HEK293 (cell line): ENCODE data around the gene UBE2Q1.

Experiments used
- CTCF ChIA-PET: fragments of 350-600 bp; formaldehyde crosslinking; extraction: SDS; loops from one replicate; lab custom pipeline; 2021; ENCODE audit warnings: antibody characterized with exemption; lab: Yijun Ruan, JAX
- POLR2A ChIA-PET: fragments of 300-600 bp; formaldehyde crosslinking; extraction: SDS; loops from one replicate; lab custom pipeline; 2020; ENCODE audit warnings: antibody characterized with exemption, inconsistent platforms; lab: Yijun Ruan, JAX
- H3K27ac ChIP-seq: fragments of 200-500 bp; sonication (Bioruptor generic); 2 replicates; pipeline ENCODE4 v1.5.1; 2014; ENCODE audit warnings: low read depth, low read length, control low read depth, inconsistent platforms; ENCODE audit errors: extremely low read depth
- H3K36me3 ChIP-seq, 2 experiments: fragments of 200-500 bp in 1 of 2; sonication (Bioruptor generic) in 1 of 2; 1 replicate in 1 of 2; 2 replicates in 1 of 2; pipeline ENCODE4 v1.5.1; 2014 to 2017; ENCODE audit warnings: inconsistent platforms in 2 of 2, low read length in 2 of 2; ENCODE audit not compliant: control insufficient read depth in 2 of 2, insufficient read depth in 1 of 2
- H3K4me1 ChIP-seq: fragments of 200-500 bp; sonication (Bioruptor generic); 2 replicates; pipeline ENCODE4 v1.5.1; 2014; ENCODE audit warnings: mild to moderate bottlenecking, low read length, inconsistent platforms; ENCODE audit not compliant: control insufficient read depth, insufficient read depth
- H3K4me3 ChIP-seq: 2 replicates; pipeline ENCODE4 v1.5.1; 2011; ENCODE audit warnings: low read depth, mild to moderate bottlenecking, control low read depth, low read length, moderate library complexity
- H3K9me3 ChIP-seq: fragments of 200-500 bp; sonication (Bioruptor generic); 2 replicates; pipeline ENCODE4 v1.5.1; 2014; ENCODE audit warnings: low read depth, low read length, inconsistent platforms; ENCODE audit not compliant: control insufficient read depth, insufficient read depth
- BCL11A ChIP-seq: fragments of 450-650 bp; formaldehyde crosslinking; IDR thresholded peaks from 2 replicates; pipeline ENCODE4 v1.5.1; 2016; ENCODE audit warnings: low read depth, missing biosample characterization, missing genetic modification characterization
- CTCF ChIP-seq: fragments of 450-650 bp; formaldehyde crosslinking; IDR thresholded peaks from 2 replicates; pipeline ENCODE4 v1.5.1; 2016; ENCODE audit warnings: missing biosample characterization, missing genetic modification characterization
- GLIS1 ChIP-seq: fragments of 450-650 bp; formaldehyde crosslinking; IDR thresholded peaks from 2 replicates; pipeline ENCODE4 v1.5.1; 2016; ENCODE audit warnings: missing biosample characterization, missing genetic modification characterization
- HIC1 ChIP-seq: fragments of 450-650 bp; formaldehyde crosslinking; IDR thresholded peaks from 2 replicates; pipeline ENCODE4 v1.5.1; 2016; ENCODE audit warnings: missing biosample characterization, missing genetic modification characterization
- KLF17 ChIP-seq: fragments of 450-650 bp; formaldehyde crosslinking; IDR thresholded peaks from 2 replicates; pipeline ENCODE4 v1.5.1; 2016; ENCODE audit warnings: missing biosample characterization, missing genetic modification characterization
- PBX3 ChIP-seq: sonication (generic); formaldehyde crosslinking; IDR thresholded peaks from 2 replicates; pipeline ENCODE4 v1.8.1; 2022; ENCODE audit warnings: mild to moderate bottlenecking, moderate library complexity, missing genetic modification reagents
- SP7 ChIP-seq: fragments of 450-650 bp; formaldehyde crosslinking; IDR thresholded peaks from 2 replicates; pipeline ENCODE4 v1.5.1; 2016; ENCODE audit warnings: missing biosample characterization, missing genetic modification characterization
- WT1 ChIP-seq: fragments of 450-650 bp; formaldehyde crosslinking; IDR thresholded peaks from 2 replicates; pipeline ENCODE4 v1.5.1; 2016; ENCODE audit warnings: missing biosample characterization, missing genetic modification characterization
- ZBTB8A ChIP-seq: fragments of 450-650 bp; formaldehyde crosslinking; IDR thresholded peaks from 2 replicates; pipeline ENCODE4 v1.5.1; 2016; ENCODE audit warnings: missing biosample characterization, missing genetic modification characterization
- ZFP3 ChIP-seq: fragments of 450-650 bp; formaldehyde crosslinking; IDR thresholded peaks from 2 replicates; pipeline ENCODE4 v1.5.1; 2016; ENCODE audit warnings: low read depth, missing biosample characterization, missing genetic modification characterization
- ZFP69B ChIP-seq: fragments of 450-650 bp; formaldehyde crosslinking; IDR thresholded peaks from 2 replicates; pipeline ENCODE4 v1.5.1; 2016; ENCODE audit warnings: missing biosample characterization, missing genetic modification characterization
- ZNF10 ChIP-seq: fragments of 450-650 bp; formaldehyde crosslinking; IDR thresholded peaks from 2 replicates; pipeline ENCODE4 v1.5.1; 2017; ENCODE audit warnings: missing biosample characterization, missing genetic modification characterization
- ZNF121 ChIP-seq: fragments of 450-650 bp; formaldehyde crosslinking; IDR thresholded peaks from 2 replicates; pipeline ENCODE4 v1.5.1; 2016; ENCODE audit warnings: missing biosample characterization, missing genetic modification characterization
- ZNF157 ChIP-seq: fragments of 450-650 bp; formaldehyde crosslinking; IDR thresholded peaks from 2 replicates; pipeline ENCODE4 v1.5.1; 2016; ENCODE audit warnings: missing biosample characterization, missing genetic modification characterization
- ZNF211 ChIP-seq: fragments of 450-650 bp; formaldehyde crosslinking; IDR thresholded peaks from 2 replicates; pipeline ENCODE4 v1.5.1; 2016; ENCODE audit warnings: low read depth, missing biosample characterization, missing genetic modification characterization
- ZNF23 ChIP-seq: fragments of 450-650 bp; formaldehyde crosslinking; IDR thresholded peaks from 2 replicates; pipeline ENCODE4 v1.5.1; 2016; ENCODE audit warnings: missing biosample characterization, missing genetic modification characterization, borderline replicate concordance
- ZNF354C ChIP-seq: fragments of 450-650 bp; formaldehyde crosslinking; IDR thresholded peaks from 2 replicates; pipeline ENCODE4 v1.5.1; 2016; ENCODE audit warnings: missing biosample characterization, missing genetic modification characterization, low read depth, borderline replicate concordance
- ZNF514 ChIP-seq: fragments of 450-650 bp; formaldehyde crosslinking; IDR thresholded peaks from 2 replicates; pipeline ENCODE4 v1.5.1; 2016; ENCODE audit warnings: missing biosample characterization, missing genetic modification characterization
- ZNF530 ChIP-seq: fragments of 450-650 bp; formaldehyde crosslinking; IDR thresholded peaks from 2 replicates; pipeline ENCODE4 v1.5.1; 2016; ENCODE audit warnings: low read depth, missing biosample characterization, missing genetic modification characterization
- ZNF558 ChIP-seq: fragments of 450-650 bp; formaldehyde crosslinking; IDR thresholded peaks from 2 replicates; pipeline ENCODE4 v1.5.1; 2016; ENCODE audit warnings: missing biosample characterization, missing genetic modification characterization
- ZNF610 ChIP-seq: fragments of 450-650 bp; formaldehyde crosslinking; IDR thresholded peaks from 2 replicates; pipeline ENCODE4 v1.5.1; 2016; ENCODE audit warnings: missing biosample characterization, missing genetic modification characterization, borderline replicate concordance
- ZNF624 ChIP-seq: fragments of 450-650 bp; formaldehyde crosslinking; IDR thresholded peaks from 2 replicates; pipeline ENCODE4 v1.5.1; 2017; ENCODE audit warnings: missing biosample characterization, missing genetic modification characterization
- ZNF654 ChIP-seq: fragments of 450-650 bp; formaldehyde crosslinking; IDR thresholded peaks from 2 replicates; pipeline ENCODE4 v1.5.1; 2016; ENCODE audit warnings: low read depth, missing biosample characterization, missing genetic modification characterization
- ZNF660 ChIP-seq: fragments of 450-650 bp; IDR thresholded peaks from 2 replicates; pipeline ENCODE4 v1.5.1; 2018; ENCODE audit warnings: missing biosample characterization, mild to moderate bottlenecking, missing genetic modification characterization
- ZNF768 ChIP-seq: fragments of 450-650 bp; formaldehyde crosslinking; IDR thresholded peaks from 2 replicates; pipeline ENCODE4 v1.5.1; 2018; ENCODE audit warnings: missing biosample characterization, mild to moderate bottlenecking, missing genetic modification characterization
- ZNF776 ChIP-seq: fragments of 450-650 bp; formaldehyde crosslinking; IDR thresholded peaks from 2 replicates; pipeline ENCODE4 v1.5.0; 2017; ENCODE audit warnings: missing biosample characterization, missing genetic modification characterization, borderline replicate concordance
- ZNF792 ChIP-seq: fragments of 450-650 bp; formaldehyde crosslinking; IDR thresholded peaks from 2 replicates; pipeline ENCODE4 v1.5.1; 2016; ENCODE audit warnings: missing biosample characterization, missing genetic modification characterization
- ZSCAN4 ChIP-seq: fragments of 450-650 bp; formaldehyde crosslinking; IDR thresholded peaks from 2 replicates; pipeline ENCODE4 v1.5.1; 2017; ENCODE audit warnings: missing biosample characterization, missing genetic modification characterization

UBE2Q1 gene

GRCh38 chr1:154565876-154566275 lies 7.4 kb upstream of the UBE2Q1 start:
- ChIA-PET POLR2A (no interaction called here), CTCF (interaction anchor here (0.7 to 1.0 kb wide), 2 partner anchors 496 to 519 kb away, joined by 3 read pairs; no protein-coding TSS in a partner anchor)
- no peaks in the 10 kb centered on the region for H3K36me3 ChIP-seq
- no peaks in the 10 kb centered on the region for H3K9me3 ChIP-seq
- TF ChIP-seq ZNF121 (tag by site-specific recombination) (0 out of 2 replicates have a peak, but pooled peaks have one; percentile 35), ZFP69B (tag by site-specific recombination) (no peak)
- no peaks in the 10 kb centered on the region for H3K4me1 ChIP-seq
- no peak overlapping the region for H3K4me3 ChIP-seq
- H3K27ac ChIP-seq = no peak overlapping the region

- no peaks in the 10 kb centered on the region for H3K9me3 ChIP-seq
- H3K36me3 ChIP-seq = peaks cover 0 to 20% of the 10 kb centered on the region in 2 experiments; a peak in 1 of 3 replicates
- POLR2A ChIA-PET = interaction anchor here (0.5 to 0.7 kb wide), 2 partner anchors 397 to 478 kb away, joined by 3 to 7 read pairs; partner anchors contain the start of gene PBXIP1
- peak overlapping the region; percentile 73 for H3K27ac ChIP-seq
- peak overlapping the region; percentile 81; the same call in 1 of the 2 replicates for H3K4me3 ChIP-seq
- no peaks in the 10 kb centered on the region for H3K4me1 ChIP-seq
- CTCF ChIA-PET = interaction anchor here (0.6 to 2.3 kb wide), 51 partner anchors 9 to 532 kb away, joined by 3 to 35 read pairs (median 4); partner anchors contain the start of gene KCNN3
- TF ChIP-seq ZNF792 (no peak), HIC1 (no peak; the same call in 1 of the 2 replicates), ZNF211 (tag by site-specific recombination) (no peak), ZNF768 (tag by site-specific recombination) (no peak), ZNF157 (tag by site-specific recombination) (no peak), ZNF558 (tag by site-specific recombination) (no peak), ZFP3 (tag by site-specific recombination) (no peak), BCL11A (tag by site-specific recombination) (no peak), ZNF654 (tag by site-specific recombination) (peak; percentile 97), GLIS1 (no peak), ZNF514 (no peak), CTCF (peak; percentile 91), PBX3 (CRISPR knock-in tag) (no peak), ZNF776 (tag by site-specific recombination) (no peak), ZSCAN4 (tag by site-specific recombination) (no peak; the same call in 1 of the 2 replicates), ZFP69B (tag by site-specific recombination) (no peak), ZNF624 (no peak), ZNF354C (tag by site-specific recombination) (no peak), SP7 (tag by site-specific recombination) (no peak), ZNF10 (tag by site-specific recombination) (no peak), ZNF23 (tag by site-specific recombination) (no peak), ZNF530 (tag by site-specific recombination) (no peak), KLF17 (tag by site-specific recombination) (no peak), ZNF610 (tag by site-specific recombination) (no peak), ZNF660 (tag by site-specific recombination) (peak; percentile 68; the same call in 1 of the 2 replicates), ZBTB8A (peak; percentile 55; the same call in 1 of the 2 replicates), WT1 (tag by site-specific recombination) (no peak)
These were observed 1.1 kb upstream of the UBE2Q1 start for GRCh38 chr1:154559466-154560044.
